IMR-90 (cell line): ENCODE measurements around the gene OFD1. TPM values are rescaled to one million over a fixed set of nuclear protein-coding genes. Genes with fewer than 3 reads are reported as not detected.

Source experiments
- ATAC-seq: fragments of 200-7000 bp; cut with Tn5 transposase; 2 replicates; pipeline ENCODE4 v1.9.1; 2020; ENCODE audit warnings: low read depth, mild to moderate bottlenecking, moderate library complexity
- BruUV-seq: library from RNA; stranded (reverse); fragments of 400-500 nt; replicated peaks from 2 replicates; lab custom pipeline; 2021; lab: Mats Ljungman, UMichigan
- CTCF ChIA-PET: fragments of 300-600 bp; formaldehyde crosslinking; extraction: SDS; loops from one replicate; lab custom pipeline; 2021; ENCODE audit warnings: antibody characterized with exemption; lab: Yijun Ruan, JAX
- POLR2A ChIA-PET: fragments of 300-600 bp; sonication (Branson Sonifier 250); formaldehyde crosslinking; loops from one replicate; lab custom pipeline; 2022; ENCODE audit warnings: antibody characterized with exemption; ENCODE audit not compliant: unreplicated experiment; lab: Charles Lee
- DNase-seq: peaks from one replicate; pipeline ENCODE4 v3.0.0; 2013
- H2AFZ ChIP-seq: replicated peaks from 2 replicates; pipeline ENCODE3; 2013; ENCODE audit warnings: low read length, mild to moderate bottlenecking; ENCODE audit not compliant: poor library complexity
- H2AK5ac ChIP-seq: 2 replicates; pipeline ENCODE4 v1.6.1; 2013; ENCODE audit warnings: low read depth, low read length, inconsistent platforms
- H2AK9ac ChIP-seq: replicated peaks from 2 replicates; pipeline ENCODE3; 2013; ENCODE audit warnings: mild to moderate bottlenecking, low read depth, low read length, moderate library complexity; ENCODE audit not compliant: poor library complexity
- H2BK120ac ChIP-seq: 2 replicates; pipeline ENCODE4 v1.6.1; 2013; ENCODE audit warnings: low read depth, low read length, inconsistent platforms
- H2BK15ac ChIP-seq: 3 replicates; pipeline ENCODE4 v1.6.1; 2013; ENCODE audit warnings: low read depth, low read length, inconsistent platforms
- H2BK20ac ChIP-seq: 2 replicates; pipeline ENCODE4 v1.6.1; 2013; ENCODE audit warnings: low read depth, mild to moderate bottlenecking, inconsistent platforms, low read length, moderate library complexity
- H2BK5ac ChIP-seq: 2 replicates; pipeline ENCODE4 v1.6.1; 2013; ENCODE audit warnings: mild to moderate bottlenecking, low read depth, low read length, inconsistent platforms; ENCODE audit not compliant: poor library complexity, severe bottlenecking
- H3K14ac ChIP-seq: replicated peaks from 2 replicates; pipeline ENCODE4 v1.6.1; 2013; ENCODE audit warnings: low read depth, low read length, inconsistent platforms
- H3K18ac ChIP-seq: 2 replicates; pipeline ENCODE4 v1.6.1; 2013; ENCODE audit warnings: low read depth, low read length, control low read depth
- H3K23ac ChIP-seq: 2 replicates; pipeline ENCODE4 v1.6.1; 2013; ENCODE audit warnings: low read depth, low read length, inconsistent platforms
- H3K27ac ChIP-seq: 2 replicates; pipeline ENCODE4 v1.5.1; 2013; ENCODE audit warnings: mild to moderate bottlenecking, control low read depth, low read length; ENCODE audit not compliant: insufficient read depth
- H3K27me3 ChIP-seq: 2 replicates; pipeline ENCODE4 v1.6.1; 2013; ENCODE audit warnings: low read length; ENCODE audit not compliant: control insufficient read depth, insufficient read depth
- H3K36me3 ChIP-seq: 2 replicates; pipeline ENCODE4 v1.6.1; 2013; ENCODE audit warnings: low read length, mixed read lengths; ENCODE audit not compliant: control insufficient read depth, insufficient read depth
- H3K4ac ChIP-seq: 2 replicates; pipeline ENCODE4 v1.6.1; 2013; ENCODE audit warnings: low read depth, low read length, inconsistent platforms
- H3K4me1 ChIP-seq: 2 replicates; pipeline ENCODE4 v1.6.1; 2013; ENCODE audit warnings: low read length, mixed read lengths; ENCODE audit not compliant: control insufficient read depth, insufficient read depth
- H3K4me2 ChIP-seq: 2 replicates; pipeline ENCODE4 v1.6.1; 2013; ENCODE audit warnings: low read depth, mild to moderate bottlenecking, control low read depth, low read length, moderate library complexity
- H3K4me3 ChIP-seq: 2 replicates; pipeline ENCODE4 v1.5.1; 2013; ENCODE audit warnings: low read depth, mild to moderate bottlenecking, control low read depth, low read length, moderate library complexity; ENCODE audit not compliant: insufficient read depth
- H3K56ac ChIP-seq: 2 replicates; pipeline ENCODE4 v1.6.1; 2013; ENCODE audit warnings: low read length, inconsistent platforms; ENCODE audit not compliant: insufficient read depth; ENCODE audit errors: extremely low read depth
- H3K79me1 ChIP-seq, 2 experiments: 2 replicates each; pipeline ENCODE4 v1.6.1; 2013; ENCODE audit warnings: low read length in 2 of 2, inconsistent platforms in 1 of 2, low read depth in 1 of 2
- H3K9ac ChIP-seq: 2 replicates; pipeline ENCODE4 v1.6.1; 2013; ENCODE audit warnings: low read depth, low read length, control low read depth
- H3K9me1 ChIP-seq: 2 replicates; pipeline ENCODE4 v1.6.1; 2013; ENCODE audit warnings: low read length, inconsistent platforms; ENCODE audit not compliant: insufficient read depth
- H3K9me3 ChIP-seq: 2 replicates; pipeline ENCODE4 v1.6.1; 2013; ENCODE audit warnings: low read length; ENCODE audit not compliant: control insufficient read depth, insufficient read depth
- H4K20me1 ChIP-seq: 2 replicates; pipeline ENCODE4 v1.6.1; 2013; ENCODE audit warnings: low read length, inconsistent platforms; ENCODE audit not compliant: insufficient read depth
- H4K5ac ChIP-seq: 2 replicates; pipeline ENCODE4 v1.6.1; 2013; ENCODE audit warnings: mild to moderate bottlenecking, low read depth, low read length, control low read depth
- H4K8ac ChIP-seq, 2 experiments: 2 replicates each; pipeline ENCODE4 v1.6.1; 2013; ENCODE audit warnings: low read depth in 2 of 2, low read length in 2 of 2, control low read depth in 1 of 2, inconsistent platforms in 1 of 2
- H4K91ac ChIP-seq: 2 replicates; pipeline ENCODE4 v1.6.1; 2013; ENCODE audit warnings: low read depth, low read length, inconsistent platforms; ENCODE audit not compliant: insufficient read depth
- BHLHE40 ChIP-seq: fragments of 150-350 bp; IDR thresholded peaks from 2 replicates; pipeline ENCODE4 v1.6.1; 2016; ENCODE audit warnings: mild to moderate bottlenecking, low read depth, low read length
- CEBPB ChIP-seq: IDR thresholded peaks from 2 replicates; pipeline ENCODE4 v1.6.1; 2012; ENCODE audit warnings: low read depth, low read length, improper control_type of control experiment
- CHD1 ChIP-seq: IDR thresholded peaks from 2 replicates; pipeline ENCODE4 v1.6.1; 2012; ENCODE audit warnings: low read depth, low read length, improper control_type of control experiment
- FOS ChIP-seq: fragments of 150-350 bp; IDR thresholded peaks from 2 replicates; pipeline ENCODE4 v1.6.1; 2016; ENCODE audit warnings: low read depth, low read length
- MAFK ChIP-seq: IDR thresholded peaks from 2 replicates; pipeline ENCODE4 v1.6.1; 2012; ENCODE audit warnings: low read depth, low read length, improper control_type of control experiment
- MAZ ChIP-seq: IDR thresholded peaks from 2 replicates; pipeline ENCODE4 v1.6.1; 2012; ENCODE audit warnings: low read depth, mild to moderate bottlenecking, low read length, improper control_type of control experiment, moderate library complexity, borderline replicate concordance
- NFE2L2 ChIP-seq: fragments of 150-350 bp; IDR thresholded peaks from 2 replicates; pipeline ENCODE4 v1.6.1; 2016; ENCODE audit warnings: low read depth, mild to moderate bottlenecking, low read length
- POLR2A ChIP-seq: IDR thresholded peaks from 2 replicates; pipeline ENCODE4 v1.6.1; 2012; ENCODE audit warnings: mild to moderate bottlenecking, low read depth, low read length
- RAD21 ChIP-seq: IDR thresholded peaks from 2 replicates; pipeline ENCODE4 v1.6.1; 2012; ENCODE audit warnings: low read length, improper control_type of control experiment
- RCOR1 ChIP-seq: IDR thresholded peaks from 2 replicates; pipeline ENCODE4 v1.6.1; 2012; ENCODE audit warnings: mild to moderate bottlenecking, low read length, improper control_type of control experiment; ENCODE audit not compliant: insufficient replicate concordance
- SMC3 ChIP-seq: fragments of 150-350 bp; IDR thresholded peaks from 2 replicates; pipeline ENCODE4 v1.6.1; 2016; ENCODE audit warnings: low read depth, mild to moderate bottlenecking, antibody characterized with exemption, low read length, moderate library complexity
- WGBS, 2 experiments: methylation state at CpG; one replicate each; pipeline versions ENCODE4 v1.1.5 to v1.1.7; 2013; ENCODE audit warnings: missing lambda C conversion rate in 2 of 2; ENCODE audit not compliant: insufficient read length in 1 of 2; ENCODE audit errors: extremely low coverage in 2 of 2; 5-methylcytosine and 5-hydroxymethylcytosine counted together
- dilution Hi-C: fragments of 300-500 bp; cut with HindIII; formaldehyde crosslinking; loops from one replicate; pipeline ENCODE4 v1.14.3; 2018; ENCODE audit warnings: low sequenced_read_pairs; ENCODE audit not compliant: unreplicated experiment
- in situ Hi-C: fragments of 300-500 bp; cut with MboI; formaldehyde crosslinking; loops from 3 replicates; pipeline ENCODE4 v1.14.3; 2019; ENCODE audit warnings: low sequenced_read_pairs, inconsistent platforms, mixed read lengths
- intact Hi-C: fragments of 100-400 bp; cut with micrococcal nuclease; formaldehyde crosslinking; loops from 2 replicates; pipeline ENCODE4 v1.10.0; 2022
- polyA plus RNA-seq, 3 experiments: library from polyadenylated mRNA; depleted of rRNA; stranded (reverse); fragments of >200 nt; gene quantifications; 2 replicates each; pipeline ENCODE4 v1.2.3, GENCODE V29; 2012; ENCODE audit warnings: low replicate concordance in 1 of 3
- total RNA-seq: library from RNA; depleted of rRNA; stranded (reverse); fragments of >200 nt; gene quantifications from 2 replicates; pipeline ENCODE4 v1.2.3, GENCODE V29; 2012
- TF ChIP-seq, protein P1 (sequence below): fragments of 150-350 bp; IDR thresholded peaks from 2 replicates; pipeline ENCODE4 v1.6.1; 2016; ENCODE audit warnings: low read depth, mild to moderate bottlenecking, low read length, moderate library complexity, borderline replicate concordance
- TF ChIP-seq, protein P2 (sequence below): conservative IDR thresholded peaks from 2 replicates; pipeline ENCODE4 v1.5.1; 2012; ENCODE audit warnings: mild to moderate bottlenecking, low read depth, low read length, improper control_type of control experiment
- TF ChIP-seq, protein P3 (sequence below): fragments of 150-350 bp; IDR thresholded peaks from 2 replicates; pipeline ENCODE4 v1.6.1; 2017; ENCODE audit warnings: mild to moderate bottlenecking, antibody characterized with exemption, low read length, low read depth

OFD1 gene
- total and polyA plus RNA-seq, 2 of the 4 experiments (the other 2 are of a cell fraction) = 8.4 to 8.6 TPM

DNA sequence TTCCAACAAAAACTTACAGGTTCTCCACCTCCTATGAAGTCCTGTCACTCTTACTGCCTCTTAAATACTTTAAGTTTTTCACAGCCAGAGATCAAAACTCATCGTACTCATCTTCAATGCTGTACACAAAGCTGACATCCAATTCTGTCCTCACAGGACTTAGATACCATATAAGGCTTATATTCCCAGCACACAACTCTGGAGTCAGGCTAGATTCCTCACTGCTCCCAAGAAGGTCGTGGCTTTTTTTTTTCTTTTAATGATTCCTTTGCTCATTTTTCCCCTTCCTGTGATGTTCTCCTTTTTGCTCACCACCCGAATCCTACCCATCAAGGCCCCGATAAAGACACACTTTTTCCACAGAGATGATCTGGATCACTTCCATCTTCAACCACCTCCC lies 1.0 kb upstream of the OFD1 start:
- Histone ChIP-seq H2AFZ (no peak overlapping the region), H2BK5ac (peak overlapping the region; percentile 78), H3K18ac (peak overlapping the region; percentile 28; the same call in 1 of the 2 replicates), H2BK120ac (no peak overlapping the region), H2BK20ac (no peak overlapping the region), H3K4me1 (no peaks in the 10 kb centered on the region), H3K56ac (0 out of 2 replicates have a peak overlapping the region, but pooled peaks have one; percentile 6), H3K4me2 (peak overlapping the region; percentile 100), H4K8ac (peak overlapping the region; percentile 72 to 90), H3K27me3 (no peaks in the 10 kb centered on the region), H3K14ac (peak overlapping the region; percentile 66; the same call in 1 of the 2 replicates), H4K5ac (peak overlapping the region; percentile 95), H3K4ac (peak overlapping the region; percentile 89; the same call in 1 of the 2 replicates), H3K23ac (peak overlapping the region; percentile 85; the same call in 1 of the 2 replicates), H3K9me1 (no peaks in the 10 kb centered on the region; the same call in 1 of the 2 replicates), H3K36me3 (peaks cover 5% of the 10 kb centered on the region), H3K9me3 (no peaks in the 10 kb centered on the region), H3K4me3 (peak overlapping the region; percentile 81), H2AK9ac (no peak overlapping the region), H4K91ac (peak overlapping the region; percentile 45; the same call in 1 of the 2 replicates), H3K79me1 (peaks cover 16 to 38% of the 10 kb centered on the region in 2 experiments), H3K27ac (peak overlapping the region; percentile 80), H4K20me1 (no peaks in the 10 kb centered on the region), H2AK5ac (0 out of 2 replicates have a peak overlapping the region, but pooled peaks have one; percentile 81), H3K9ac (peak overlapping the region; percentile 98), H2BK15ac (peak overlapping the region; percentile 73; the same call in 1 of the 3 replicates)
- dilution Hi-C loops = no loop called here
- in situ Hi-C loops = loop anchor here (25.0 kb wide), 1 partner anchor 771 kb away; no protein-coding TSS in a partner anchor
- DNase-seq (peak; percentile 23), ATAC-seq (no peak)
- ChIA-PET CTCF (no interaction called here), POLR2A (no interaction called here)
- TF ChIP-seq NFE2L2 (no peak), POLR2A (no peak; the same call in 1 of the 2 replicates), CHD1 (no peak), RAD21 (no peak), MAFK (no peak), CEBPB (no peak), RCOR1 (no peak), MAZ (no peak), FOS (no peak), BHLHE40 (no peak), SMC3 (no peak)
- TF ChIP-seq, protein P1, sequence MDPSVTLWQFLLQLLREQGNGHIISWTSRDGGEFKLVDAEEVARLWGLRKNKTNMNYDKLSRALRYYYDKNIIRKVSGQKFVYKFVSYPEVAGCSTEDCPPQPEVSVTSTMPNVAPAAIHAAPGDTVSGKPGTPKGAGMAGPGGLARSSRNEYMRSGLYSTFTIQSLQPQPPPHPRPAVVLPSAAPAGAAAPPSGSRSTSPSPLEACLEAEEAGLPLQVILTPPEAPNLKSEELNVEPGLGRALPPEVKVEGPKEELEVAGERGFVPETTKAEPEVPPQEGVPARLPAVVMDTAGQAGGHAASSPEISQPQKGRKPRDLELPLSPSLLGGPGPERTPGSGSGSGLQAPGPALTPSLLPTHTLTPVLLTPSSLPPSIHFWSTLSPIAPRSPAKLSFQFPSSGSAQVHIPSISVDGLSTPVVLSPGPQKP = no peak
- TF ChIP-seq, protein P2, sequence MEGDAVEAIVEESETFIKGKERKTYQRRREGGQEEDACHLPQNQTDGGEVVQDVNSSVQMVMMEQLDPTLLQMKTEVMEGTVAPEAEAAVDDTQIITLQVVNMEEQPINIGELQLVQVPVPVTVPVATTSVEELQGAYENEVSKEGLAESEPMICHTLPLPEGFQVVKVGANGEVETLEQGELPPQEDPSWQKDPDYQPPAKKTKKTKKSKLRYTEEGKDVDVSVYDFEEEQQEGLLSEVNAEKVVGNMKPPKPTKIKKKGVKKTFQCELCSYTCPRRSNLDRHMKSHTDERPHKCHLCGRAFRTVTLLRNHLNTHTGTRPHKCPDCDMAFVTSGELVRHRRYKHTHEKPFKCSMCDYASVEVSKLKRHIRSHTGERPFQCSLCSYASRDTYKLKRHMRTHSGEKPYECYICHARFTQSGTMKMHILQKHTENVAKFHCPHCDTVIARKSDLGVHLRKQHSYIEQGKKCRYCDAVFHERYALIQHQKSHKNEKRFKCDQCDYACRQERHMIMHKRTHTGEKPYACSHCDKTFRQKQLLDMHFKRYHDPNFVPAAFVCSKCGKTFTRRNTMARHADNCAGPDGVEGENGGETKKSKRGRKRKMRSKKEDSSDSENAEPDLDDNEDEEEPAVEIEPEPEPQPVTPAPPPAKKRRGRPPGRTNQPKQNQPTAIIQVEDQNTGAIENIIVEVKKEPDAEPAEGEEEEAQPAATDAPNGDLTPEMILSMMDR = no peak
- TF ChIP-seq, protein P3, sequence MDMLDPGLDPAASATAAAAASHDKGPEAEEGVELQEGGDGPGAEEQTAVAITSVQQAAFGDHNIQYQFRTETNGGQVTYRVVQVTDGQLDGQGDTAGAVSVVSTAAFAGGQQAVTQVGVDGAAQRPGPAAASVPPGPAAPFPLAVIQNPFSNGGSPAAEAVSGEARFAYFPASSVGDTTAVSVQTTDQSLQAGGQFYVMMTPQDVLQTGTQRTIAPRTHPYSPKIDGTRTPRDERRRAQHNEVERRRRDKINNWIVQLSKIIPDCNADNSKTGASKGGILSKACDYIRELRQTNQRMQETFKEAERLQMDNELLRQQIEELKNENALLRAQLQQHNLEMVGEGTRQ = no peak
- WGBS, 2 experiments = 42% methylated on average over 4 of the region's 4 CpGs; no CpG with 5 or more reads in 1 of the 2 experiments
- no TSS peak for BruUV-seq
- intact Hi-C loops = loop anchor here (5.0 kb wide), 2 partner anchors 41 to 226 kb away; no protein-coding TSS in a partner anchor
